ENCODE measurements around the gene BBS5. TPM values are rescaled to one million over a fixed set of nuclear protein-coding genes. Genes with fewer than 3 reads are reported as not detected.
"Not testable (repeated sequence)": the region's sequence is repeated elsewhere in the genome, so short reads cannot be mapped to it uniquely, and the experiment has no call there.

Gene BBS5
- total RNA-seq, 6 experiments from 2014 or later: 1.7 to 3.5 (median 2.3) TPM

GRCh38 chr2:169523681-169524080 is 44.4 kb downstream of the BBS5 start:
- Histone ChIP-seq H3K4me1 (no peaks in the 10 kb centered on the region), H3K27ac (no peak overlapping the region), H3K27me3 (no peaks in the 10 kb centered on the region), H3K9me3 (no peaks in the 10 kb centered on the region), H3K4me3 (no peak overlapping the region), H3K36me3 (no peaks in the 10 kb centered on the region)
- ATAC-seq (peak in 1 of 4 donors; percentile 34), DNase-seq (no peak)
- 45% methylated on average over 5 of the region's 5 CpGs for WGBS (ENCODE audit: insufficient coverage, low coverage, low lambda C conversion rate, missing lambda C conversion rate)
- no peak for TF ChIP-seq POLR2A (IDR thresholded peaks at IDR 0.05)
- no peak for TF ChIP-seq CTCF (IDR thresholded peaks at IDR 0.05)
- intact Hi-C loops (cut with DNase I): loop anchor here in 1 of 2 donors (10.0 kb wide), 1 partner anchor 261 kb away; no protein-coding TSS in a partner anchor

- TF ChIP-seq POLR2A (IDR thresholded peaks at IDR 0.05): no peak
- no peak for TF ChIP-seq CTCF (IDR thresholded peaks at IDR 0.05)
- no peak for DNase-seq
- Histone ChIP-seq H3K4me1 (no peaks in the 10 kb centered on the region), H3K27me3 (no peaks in the 10 kb centered on the region), H3K36me3 (no peaks in the 10 kb centered on the region), H3K27ac (no peak overlapping the region), H3K9me3 (no peaks in the 10 kb centered on the region), H3K4me3 (no peak overlapping the region)
- intact Hi-C loops (cut with DNase I): loop anchor here in 1 of 2 donors (10.0 kb wide), 1 partner anchor 259 kb away; no protein-coding TSS in a partner anchor
- ATAC-seq: no peak
- 64% methylated on average over 2 of the region's 2 CpGs for WGBS (ENCODE audit: insufficient coverage, low coverage, low lambda C conversion rate, missing lambda C conversion rate)
These were observed 46.1 kb downstream of the BBS5 start for GRCh38 chr2:169525434-169525833.

- Histone ChIP-seq H3K4me1 (no peaks in the 10 kb centered on the region), H3K36me3 (peaks cover 0 to 5% (median 0%) of the 10 kb centered on the region in 4 donors), H3K4me3 (no peak overlapping the region), H3K9me3 (no peaks in the 10 kb centered on the region), H3K27me3 (no peaks in the 10 kb centered on the region), H3K27ac (no peak overlapping the region)
- ATAC-seq (no peak), DNase-seq (no peak)
- TF ChIP-seq POLR2A (IDR thresholded peaks at IDR 0.05): no peak
- no peak for TF ChIP-seq CTCF (IDR thresholded peaks at IDR 0.05)
- intact Hi-C loops (cut with DNase I): loop anchor here in 1 of 2 donors (10.0 kb wide), 1 partner anchor 258 kb away; no protein-coding TSS in a partner anchor
These were observed 47.2 kb downstream of the BBS5 start for GRCh38 chr2:169526451-169526850.

- intact Hi-C loops (cut with DNase I): loop anchor here in 1 of 2 donors (10.0 kb wide), 1 partner anchor 257 kb away; no protein-coding TSS in a partner anchor
- Histone ChIP-seq H3K4me1 (no peaks in the 10 kb centered on the region), H3K36me3 (peaks cover 0 to 5% (median 0%) of the 10 kb centered on the region in 4 donors), H3K27me3 (no peaks in the 10 kb centered on the region), H3K4me3 (no peak overlapping the region), H3K9me3 (no peaks in the 10 kb centered on the region), H3K27ac (no peak overlapping the region)
- peak in 2 of 3 donors; percentile 53 to 58 for DNase-seq
- 5% methylated on average over 2 of the region's 2 CpGs for WGBS (ENCODE audit: insufficient coverage, low coverage, low lambda C conversion rate, missing lambda C conversion rate)
- TF ChIP-seq POLR2A (IDR thresholded peaks at IDR 0.05): no peak
- TF ChIP-seq CTCF (IDR thresholded peaks at IDR 0.05): peak; percentile 82 to 91 (median 90)
- ATAC-seq: peak; percentile 86 to 93 (median 91)
These were observed 49.0 kb downstream of the BBS5 start for GRCh38 chr2:169528271-169528701.

GRCh38 chr2:169539460-169539859 is 60.2 kb downstream of the BBS5 start:
- ATAC-seq; H3K4me3 ChIP-seq; intact Hi-C loops (cut with DNase I); H3K9me3 ChIP-seq; H3K4me1 ChIP-seq; H3K27ac ChIP-seq; DNase-seq; H3K27me3 ChIP-seq: not testable (repeated sequence)
- H3K36me3 ChIP-seq: peaks cover 0 to 17% (median 0%) of the 10 kb centered on the region in 4 donors
- 100% methylated on average over 2 of the region's 2 CpGs for WGBS (ENCODE audit: insufficient coverage, low coverage, low lambda C conversion rate, missing lambda C conversion rate)
